Measurements from ENCODE around the gene GOPC. TPM values are rescaled to one million over a fixed set of nuclear protein-coding genes. Genes with fewer than 3 reads are reported as not detected.

GOPC gene
- total RNA-seq, 2 donors from 2014 or later, result 20.8 to 24.7 TPM

- no peak overlapping the region for H3K4me3 ChIP-seq
Observed at GRCh38 chr6:117536317-117536716, 66.0 kb downstream of the GOPC start.

DNA sequence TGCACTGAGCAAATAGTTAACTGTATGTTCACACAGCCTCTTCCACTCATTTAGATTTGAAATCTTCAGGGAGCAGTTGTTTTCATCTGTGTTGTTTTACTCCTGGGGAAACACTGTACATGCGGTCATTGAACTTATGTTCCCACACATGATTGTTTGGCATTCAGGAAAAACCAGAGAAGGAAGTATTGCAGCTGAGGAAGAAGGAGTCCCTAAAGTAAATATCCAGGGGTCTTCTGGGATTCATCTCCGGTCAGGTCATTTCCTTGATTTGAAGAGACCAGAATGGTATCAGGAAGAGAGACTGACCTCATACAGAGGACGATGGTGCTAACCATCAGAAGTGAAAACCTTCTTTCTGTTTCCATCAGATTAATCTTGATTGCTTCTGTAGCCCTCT is 67.3 kb downstream of the GOPC start:
- TF ChIP-seq CTCF (IDR thresholded peaks at IDR 0.05), result no peak
- no peak for DNase-seq (ENCODE audit: low spot score)
- H3K4me1 ChIP-seq, result peaks cover 0 to 5% of the 10 kb centered on the region in 2 donors
- H3K27ac ChIP-seq, result no peak overlapping the region
- no peaks in the 10 kb centered on the region for H3K9me3 ChIP-seq
- peaks cover under 1% of the 10 kb centered on the region for H3K36me3 ChIP-seq
- H3K27me3 ChIP-seq, result no peaks in the 10 kb centered on the region
- no peak overlapping the region for H3K4me3 ChIP-seq

More at GRCh38 chr6:117536317-117536716, 66.0 kb downstream of the GOPC start:
- no peak for DNase-seq (ENCODE audit: low spot score)
- Histone ChIP-seq H3K9me3 (no peaks in the 10 kb centered on the region), H3K36me3 (peaks cover 8% of the 10 kb centered on the region), H3K27me3 (no peaks in the 10 kb centered on the region), H3K4me1 (no peaks in the 10 kb centered on the region), H3K27ac (no peak overlapping the region)
- no peak for TF ChIP-seq CTCF (IDR thresholded peaks at IDR 0.05)

DNA sequence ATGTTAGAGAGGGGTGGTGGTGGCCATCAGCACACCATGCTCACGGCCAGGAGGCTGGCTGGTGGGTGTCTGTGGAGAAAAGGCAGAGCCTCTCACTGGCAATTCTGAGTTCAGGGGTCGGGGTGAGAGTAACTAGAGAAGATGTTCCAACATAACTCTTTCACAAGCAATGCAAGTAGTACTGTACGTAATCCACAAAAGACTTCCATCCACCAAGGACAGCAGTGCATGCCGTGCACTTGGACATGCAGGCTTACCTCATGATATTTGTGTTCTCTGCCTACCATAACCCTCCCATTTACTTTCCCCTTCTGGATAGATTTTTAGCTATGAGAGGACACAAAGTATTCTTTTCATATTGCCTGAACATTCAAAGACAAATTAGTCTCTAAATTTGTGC is 68.5 kb downstream of the GOPC start:
- no peak overlapping the region for H3K27ac ChIP-seq
- H3K4me1 ChIP-seq, result peaks cover 0 to 6% of the 10 kb centered on the region in 2 donors
- H3K4me3 ChIP-seq, result no peak overlapping the region
- no peaks in the 10 kb centered on the region for H3K9me3 ChIP-seq
- TF ChIP-seq CTCF (IDR thresholded peaks at IDR 0.05), result no peak
- no peaks in the 10 kb centered on the region for H3K36me3 ChIP-seq
- DNase-seq (ENCODE audit: low spot score), result no peak
- no peaks in the 10 kb centered on the region for H3K27me3 ChIP-seq

GRCh38 chr6:117531809-117532725 is 70.2 kb downstream of the GOPC start:
- no peak for TF ChIP-seq CTCF (IDR thresholded peaks at IDR 0.05)
- H3K4me3 ChIP-seq, result no peak overlapping the region
- H3K4me1 ChIP-seq, result peaks cover 0 to 6% of the 10 kb centered on the region in 2 donors
- H3K27ac ChIP-seq, result no peak overlapping the region
- DNase-seq (ENCODE audit: low spot score), result no peak
- no peaks in the 10 kb centered on the region for H3K36me3 ChIP-seq
- no peaks in the 10 kb centered on the region for H3K9me3 ChIP-seq
- no peaks in the 10 kb centered on the region for H3K27me3 ChIP-seq

- TF ChIP-seq CTCF (IDR thresholded peaks at IDR 0.05), result no peak
- Histone ChIP-seq H3K36me3 (no peaks in the 10 kb centered on the region), H3K9me3 (no peaks in the 10 kb centered on the region), H3K4me1 (peaks cover 0 to 6% of the 10 kb centered on the region in 2 donors), H3K4me3 (no peak overlapping the region), H3K27me3 (no peaks in the 10 kb centered on the region), H3K27ac (peak overlapping the region in 1 of 2 donors; percentile 14)
- no peak for DNase-seq (ENCODE audit: low spot score)
Observed at GRCh38 chr6:117531346-117531745, 71.0 kb downstream of the GOPC start.

All from right atrium auricular region (tissue), 2 donors.